ENCODE results near the gene VGLL4.

DNA sequence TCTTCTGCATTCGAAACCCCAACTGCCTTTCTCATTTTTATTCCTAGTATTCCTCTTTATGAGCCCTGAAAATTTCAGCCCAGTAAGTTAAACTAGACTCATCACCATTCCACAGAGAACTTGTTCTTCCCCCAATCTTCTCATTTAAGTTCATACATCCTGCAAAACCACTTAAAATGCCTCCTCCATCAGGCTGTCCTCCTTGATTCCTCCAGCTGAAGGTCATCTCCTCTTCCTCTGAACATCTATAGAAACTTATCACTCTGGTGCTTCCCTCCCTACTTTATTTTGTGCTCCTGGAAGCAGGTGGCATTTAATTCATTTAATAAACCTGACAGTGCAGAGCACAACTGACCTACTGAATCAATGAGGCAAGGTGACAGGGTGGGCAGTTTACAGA, 38.3 kb downstream of the VGLL4 start:
- TF ChIP-seq TSHZ2 (CRISPR knock-in tag; IDR thresholded peaks at IDR 0.05), result no peak
- TF ChIP-seq ARNTL (CRISPR knock-in tag; IDR thresholded peaks at IDR 0.05; ENCODE audit: borderline replicate concordance, low read depth), result no peak
- no peak for TF ChIP-seq TCF4 (CRISPR knock-in tag; IDR thresholded peaks at IDR 0.05; ENCODE audit: borderline replicate concordance)
- no peak for TF ChIP-seq SNAI2 (CRISPR knock-in tag; IDR thresholded peaks at IDR 0.05)
- no peak for TF ChIP-seq ZNF565 (CRISPR knock-in tag; conservative IDR thresholded peaks at IDR 0.05; ENCODE audit: low read depth)
- no peak for TF ChIP-seq ZC3H10 (CRISPR knock-in tag; IDR thresholded peaks at IDR 0.05)
- no peak for TF ChIP-seq ZNF70 (CRISPR knock-in tag; IDR thresholded peaks at IDR 0.05)
- TF ChIP-seq ZFP30 (CRISPR knock-in tag; IDR thresholded peaks at IDR 0.05), result no peak
- TF ChIP-seq, protein P1, sequence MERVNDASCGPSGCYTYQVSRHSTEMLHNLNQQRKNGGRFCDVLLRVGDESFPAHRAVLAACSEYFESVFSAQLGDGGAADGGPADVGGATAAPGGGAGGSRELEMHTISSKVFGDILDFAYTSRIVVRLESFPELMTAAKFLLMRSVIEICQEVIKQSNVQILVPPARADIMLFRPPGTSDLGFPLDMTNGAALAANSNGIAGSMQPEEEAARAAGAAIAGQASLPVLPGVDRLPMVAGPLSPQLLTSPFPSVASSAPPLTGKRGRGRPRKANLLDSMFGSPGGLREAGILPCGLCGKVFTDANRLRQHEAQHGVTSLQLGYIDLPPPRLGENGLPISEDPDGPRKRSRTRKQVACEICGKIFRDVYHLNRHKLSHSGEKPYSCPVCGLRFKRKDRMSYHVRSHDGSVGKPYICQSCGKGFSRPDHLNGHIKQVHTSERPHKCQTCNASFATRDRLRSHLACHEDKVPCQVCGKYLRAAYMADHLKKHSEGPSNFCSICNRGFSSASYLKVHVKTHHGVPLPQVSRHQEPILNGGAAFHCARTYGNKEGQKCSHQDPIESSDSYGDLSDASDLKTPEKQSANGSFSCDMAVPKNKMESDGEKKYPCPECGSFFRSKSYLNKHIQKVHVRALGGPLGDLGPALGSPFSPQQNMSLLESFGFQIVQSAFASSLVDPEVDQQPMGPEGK (CRISPR knock-in tag; IDR thresholded peaks at IDR 0.05; ENCODE audit: borderline replicate concordance), result no peak
- TF ChIP-seq PPARA (CRISPR knock-in tag; IDR thresholded peaks at IDR 0.05; ENCODE audit: borderline replicate concordance), result no peak
- TF ChIP-seq, protein P2, sequence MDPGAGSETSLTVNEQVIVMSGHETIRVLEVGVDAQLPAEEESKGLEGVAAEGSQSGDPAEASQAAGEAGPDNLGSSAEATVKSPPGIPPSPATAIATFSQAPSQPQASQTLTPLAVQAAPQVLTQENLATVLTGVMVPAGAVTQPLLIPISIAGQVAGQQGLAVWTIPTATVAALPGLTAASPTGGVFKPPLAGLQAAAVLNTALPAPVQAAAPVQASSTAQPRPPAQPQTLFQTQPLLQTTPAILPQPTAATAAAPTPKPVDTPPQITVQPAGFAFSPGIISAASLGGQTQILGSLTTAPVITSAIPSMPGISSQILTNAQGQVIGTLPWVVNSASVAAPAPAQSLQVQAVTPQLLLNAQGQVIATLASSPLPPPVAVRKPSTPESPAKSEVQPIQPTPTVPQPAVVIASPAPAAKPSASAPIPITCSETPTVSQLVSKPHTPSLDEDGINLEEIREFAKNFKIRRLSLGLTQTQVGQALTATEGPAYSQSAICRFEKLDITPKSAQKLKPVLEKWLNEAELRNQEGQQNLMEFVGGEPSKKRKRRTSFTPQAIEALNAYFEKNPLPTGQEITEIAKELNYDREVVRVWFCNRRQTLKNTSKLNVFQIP (CRISPR knock-in tag; IDR thresholded peaks at IDR 0.05; ENCODE audit: borderline replicate concordance, low read depth), result no peak
- TF ChIP-seq TOX (CRISPR knock-in tag; IDR thresholded peaks at IDR 0.05; ENCODE audit: borderline replicate concordance), result no peak
- TF ChIP-seq ZNF8 (CRISPR knock-in tag; IDR thresholded peaks at IDR 0.05), result no peak

All from SK-N-SH treated with all-trans-retinoic acid at 6 μM for 48 hours (cell line).